IMR-90 (cell line): Measurements from ENCODE around the gene KCTD16. TPM values are rescaled to one million over a fixed set of nuclear protein-coding genes. Genes with fewer than 3 reads are reported as not detected.

ENCODE experiments used
- ATAC-seq: fragments of 200-7000 bp; cut with Tn5 transposase; 2 replicates; pipeline ENCODE4 v1.9.1; 2020; ENCODE audit warnings: low read depth, mild to moderate bottlenecking, moderate library complexity
- BruUV-seq: library from RNA; stranded (reverse); fragments of 400-500 nt; replicated peaks from 2 replicates; lab custom pipeline; 2021; lab: Mats Ljungman, UMichigan
- CTCF ChIA-PET: fragments of 300-600 bp; formaldehyde crosslinking; extraction: SDS; loops from one replicate; lab custom pipeline; 2021; ENCODE audit warnings: antibody characterized with exemption; lab: Yijun Ruan, JAX
- POLR2A ChIA-PET: fragments of 300-600 bp; sonication (Branson Sonifier 250); formaldehyde crosslinking; loops from one replicate; lab custom pipeline; 2022; ENCODE audit warnings: antibody characterized with exemption; ENCODE audit not compliant: unreplicated experiment; lab: Charles Lee
- DNase-seq: peaks from one replicate; pipeline ENCODE4 v3.0.0; 2013
- H2AFZ ChIP-seq: replicated peaks from 2 replicates; pipeline ENCODE3; 2013; ENCODE audit warnings: low read length, mild to moderate bottlenecking; ENCODE audit not compliant: poor library complexity
- H2AK5ac ChIP-seq: 2 replicates; pipeline ENCODE4 v1.6.1; 2013; ENCODE audit warnings: low read depth, low read length, inconsistent platforms
- H2AK9ac ChIP-seq: replicated peaks from 2 replicates; pipeline ENCODE3; 2013; ENCODE audit warnings: mild to moderate bottlenecking, low read depth, low read length, moderate library complexity; ENCODE audit not compliant: poor library complexity
- H2BK120ac ChIP-seq: 2 replicates; pipeline ENCODE4 v1.6.1; 2013; ENCODE audit warnings: low read depth, low read length, inconsistent platforms
- H2BK15ac ChIP-seq: 3 replicates; pipeline ENCODE4 v1.6.1; 2013; ENCODE audit warnings: low read depth, low read length, inconsistent platforms
- H2BK20ac ChIP-seq: 2 replicates; pipeline ENCODE4 v1.6.1; 2013; ENCODE audit warnings: low read depth, mild to moderate bottlenecking, inconsistent platforms, low read length, moderate library complexity
- H2BK5ac ChIP-seq: 2 replicates; pipeline ENCODE4 v1.6.1; 2013; ENCODE audit warnings: mild to moderate bottlenecking, low read depth, low read length, inconsistent platforms; ENCODE audit not compliant: poor library complexity, severe bottlenecking
- H3K14ac ChIP-seq: replicated peaks from 2 replicates; pipeline ENCODE4 v1.6.1; 2013; ENCODE audit warnings: low read depth, low read length, inconsistent platforms
- H3K18ac ChIP-seq: 2 replicates; pipeline ENCODE4 v1.6.1; 2013; ENCODE audit warnings: low read depth, low read length, control low read depth
- H3K23ac ChIP-seq: 2 replicates; pipeline ENCODE4 v1.6.1; 2013; ENCODE audit warnings: low read depth, low read length, inconsistent platforms
- H3K27ac ChIP-seq: 2 replicates; pipeline ENCODE4 v1.5.1; 2013; ENCODE audit warnings: mild to moderate bottlenecking, control low read depth, low read length; ENCODE audit not compliant: insufficient read depth
- H3K27me3 ChIP-seq: 2 replicates; pipeline ENCODE4 v1.6.1; 2013; ENCODE audit warnings: low read length; ENCODE audit not compliant: control insufficient read depth, insufficient read depth
- H3K36me3 ChIP-seq: 2 replicates; pipeline ENCODE4 v1.6.1; 2013; ENCODE audit warnings: low read length, mixed read lengths; ENCODE audit not compliant: control insufficient read depth, insufficient read depth
- H3K4ac ChIP-seq: 2 replicates; pipeline ENCODE4 v1.6.1; 2013; ENCODE audit warnings: low read depth, low read length, inconsistent platforms
- H3K4me1 ChIP-seq: 2 replicates; pipeline ENCODE4 v1.6.1; 2013; ENCODE audit warnings: low read length, mixed read lengths; ENCODE audit not compliant: control insufficient read depth, insufficient read depth
- H3K4me2 ChIP-seq: 2 replicates; pipeline ENCODE4 v1.6.1; 2013; ENCODE audit warnings: low read depth, mild to moderate bottlenecking, control low read depth, low read length, moderate library complexity
- H3K4me3 ChIP-seq: 2 replicates; pipeline ENCODE4 v1.5.1; 2013; ENCODE audit warnings: low read depth, mild to moderate bottlenecking, control low read depth, low read length, moderate library complexity; ENCODE audit not compliant: insufficient read depth
- H3K56ac ChIP-seq: 2 replicates; pipeline ENCODE4 v1.6.1; 2013; ENCODE audit warnings: low read length, inconsistent platforms; ENCODE audit not compliant: insufficient read depth; ENCODE audit errors: extremely low read depth
- H3K79me1 ChIP-seq, 2 experiments: 2 replicates each; pipeline ENCODE4 v1.6.1; 2013; ENCODE audit warnings: low read length in 2 of 2, inconsistent platforms in 1 of 2, low read depth in 1 of 2
- H3K9ac ChIP-seq: 2 replicates; pipeline ENCODE4 v1.6.1; 2013; ENCODE audit warnings: low read depth, low read length, control low read depth
- H3K9me1 ChIP-seq: 2 replicates; pipeline ENCODE4 v1.6.1; 2013; ENCODE audit warnings: low read length, inconsistent platforms; ENCODE audit not compliant: insufficient read depth
- H3K9me3 ChIP-seq: 2 replicates; pipeline ENCODE4 v1.6.1; 2013; ENCODE audit warnings: low read length; ENCODE audit not compliant: control insufficient read depth, insufficient read depth
- H4K20me1 ChIP-seq: 2 replicates; pipeline ENCODE4 v1.6.1; 2013; ENCODE audit warnings: low read length, inconsistent platforms; ENCODE audit not compliant: insufficient read depth
- H4K5ac ChIP-seq: 2 replicates; pipeline ENCODE4 v1.6.1; 2013; ENCODE audit warnings: mild to moderate bottlenecking, low read depth, low read length, control low read depth
- H4K8ac ChIP-seq, 2 experiments: 2 replicates each; pipeline ENCODE4 v1.6.1; 2013; ENCODE audit warnings: low read depth in 2 of 2, low read length in 2 of 2, control low read depth in 1 of 2, inconsistent platforms in 1 of 2
- H4K91ac ChIP-seq: 2 replicates; pipeline ENCODE4 v1.6.1; 2013; ENCODE audit warnings: low read depth, low read length, inconsistent platforms; ENCODE audit not compliant: insufficient read depth
- BHLHE40 ChIP-seq: fragments of 150-350 bp; IDR thresholded peaks from 2 replicates; pipeline ENCODE4 v1.6.1; 2016; ENCODE audit warnings: mild to moderate bottlenecking, low read depth, low read length
- CEBPB ChIP-seq: IDR thresholded peaks from 2 replicates; pipeline ENCODE4 v1.6.1; 2012; ENCODE audit warnings: low read depth, low read length, improper control_type of control experiment
- CHD1 ChIP-seq: IDR thresholded peaks from 2 replicates; pipeline ENCODE4 v1.6.1; 2012; ENCODE audit warnings: low read depth, low read length, improper control_type of control experiment
- NFE2L2 ChIP-seq: fragments of 150-350 bp; IDR thresholded peaks from 2 replicates; pipeline ENCODE4 v1.6.1; 2016; ENCODE audit warnings: low read depth, mild to moderate bottlenecking, low read length
- POLR2A ChIP-seq: IDR thresholded peaks from 2 replicates; pipeline ENCODE4 v1.6.1; 2012; ENCODE audit warnings: mild to moderate bottlenecking, low read depth, low read length
- RAD21 ChIP-seq: IDR thresholded peaks from 2 replicates; pipeline ENCODE4 v1.6.1; 2012; ENCODE audit warnings: low read length, improper control_type of control experiment
- RCOR1 ChIP-seq: IDR thresholded peaks from 2 replicates; pipeline ENCODE4 v1.6.1; 2012; ENCODE audit warnings: mild to moderate bottlenecking, low read length, improper control_type of control experiment; ENCODE audit not compliant: insufficient replicate concordance
- RFX5 ChIP-seq: IDR thresholded peaks from 2 replicates; pipeline ENCODE4 v1.8.0; 2012; ENCODE audit warnings: low read depth, mild to moderate bottlenecking, low read length, moderate library complexity
- SMC3 ChIP-seq: fragments of 150-350 bp; IDR thresholded peaks from 2 replicates; pipeline ENCODE4 v1.6.1; 2016; ENCODE audit warnings: low read depth, mild to moderate bottlenecking, antibody characterized with exemption, low read length, moderate library complexity
- WGBS, 2 experiments: methylation state at CpG; one replicate each; pipeline versions ENCODE4 v1.1.5 to v1.1.7; 2013; ENCODE audit warnings: missing lambda C conversion rate in 2 of 2; ENCODE audit not compliant: insufficient read length in 1 of 2; ENCODE audit errors: extremely low coverage in 2 of 2; 5-methylcytosine and 5-hydroxymethylcytosine counted together
- dilution Hi-C: fragments of 300-500 bp; cut with HindIII; formaldehyde crosslinking; loops from one replicate; pipeline ENCODE4 v1.14.3; 2018; ENCODE audit warnings: low sequenced_read_pairs; ENCODE audit not compliant: unreplicated experiment
- in situ Hi-C: fragments of 300-500 bp; cut with MboI; formaldehyde crosslinking; loops from 3 replicates; pipeline ENCODE4 v1.14.3; 2019; ENCODE audit warnings: low sequenced_read_pairs, inconsistent platforms, mixed read lengths
- intact Hi-C: fragments of 100-400 bp; cut with micrococcal nuclease; formaldehyde crosslinking; loops from 2 replicates; pipeline ENCODE4 v1.10.0; 2022
- polyA plus RNA-seq, 3 experiments: library from polyadenylated mRNA; depleted of rRNA; stranded (reverse); fragments of >200 nt; gene quantifications; 2 replicates each; pipeline ENCODE4 v1.2.3, GENCODE V29; 2012; ENCODE audit warnings: low replicate concordance in 1 of 3
- total RNA-seq: library from RNA; depleted of rRNA; stranded (reverse); fragments of >200 nt; gene quantifications from 2 replicates; pipeline ENCODE4 v1.2.3, GENCODE V29; 2012
- TF ChIP-seq, protein P1 (sequence below): conservative IDR thresholded peaks from 2 replicates; pipeline ENCODE4 v1.5.1; 2012; ENCODE audit warnings: mild to moderate bottlenecking, low read depth, low read length, improper control_type of control experiment
- TF ChIP-seq, protein P2 (sequence below): fragments of 150-350 bp; IDR thresholded peaks from 2 replicates; pipeline ENCODE4 v1.6.1; 2017; ENCODE audit warnings: mild to moderate bottlenecking, antibody characterized with exemption, low read length, low read depth
- TF ChIP-seq, protein P3 (sequence below): fragments of 150-350 bp; IDR thresholded peaks from 2 replicates; pipeline ENCODE4 v1.6.1; 2016; ENCODE audit warnings: low read depth, mild to moderate bottlenecking, low read length, moderate library complexity, borderline replicate concordance

The KCTD16 gene
- total and polyA plus RNA-seq, 2 of the 4 experiments (the other 2 are of a cell fraction) = 0.43 to 1.1 TPM

DNA sequence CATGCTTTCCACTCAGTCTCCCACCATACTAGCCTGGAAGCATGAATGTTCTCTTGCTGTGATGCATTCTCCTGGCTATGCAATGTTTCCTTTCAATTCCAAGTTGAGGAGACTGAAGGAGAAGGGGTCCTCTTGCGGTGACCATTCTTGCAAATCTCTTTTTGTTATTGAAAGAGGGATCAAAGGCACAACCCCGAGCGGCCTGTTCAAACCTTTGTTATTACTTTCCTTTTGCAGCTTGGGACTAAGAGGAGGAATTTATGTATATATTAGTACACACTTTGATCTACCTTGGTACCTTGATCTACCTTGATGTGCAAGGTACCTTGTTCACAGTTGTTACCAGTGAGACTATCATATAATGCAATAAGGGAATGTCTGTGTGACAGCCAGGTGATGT, 147.3 kb downstream of the KCTD16 start:
- Histone ChIP-seq H3K14ac (no peak overlapping the region), H3K9me1 (no peaks in the 10 kb centered on the region), H3K9me3 (no peaks in the 10 kb centered on the region), H2BK5ac (no peak overlapping the region), H3K36me3 (no peaks in the 10 kb centered on the region), H4K5ac (no peak overlapping the region), H2BK20ac (no peak overlapping the region), H2AFZ (no peak overlapping the region), H3K56ac (no peak overlapping the region), H2AK9ac (no peak overlapping the region), H4K91ac (no peak overlapping the region), H3K27me3 (no peaks in the 10 kb centered on the region), H3K9ac (no peak overlapping the region), H3K23ac (no peak overlapping the region), H3K79me1 (no peaks in the 10 kb centered on the region), H3K27ac (no peak overlapping the region), H3K4me3 (no peak overlapping the region), H4K20me1 (no peaks in the 10 kb centered on the region), H2BK15ac (no peak overlapping the region), H3K4me2 (no peak overlapping the region), H2AK5ac (no peak overlapping the region), H2BK120ac (no peak overlapping the region), H4K8ac (no peak overlapping the region), H3K18ac (no peak overlapping the region), H3K4me1 (no peaks in the 10 kb centered on the region), H3K4ac (no peak overlapping the region)
- WGBS, 2 experiments = no CpG with 5 or more reads among the region's 3 CpGs
- intact Hi-C loops (no loop called here), in situ Hi-C loops (no loop called here), dilution Hi-C loops (no loop called here)
- DNase-seq = no peak
- ATAC-seq = no peak
- CTCF ChIA-PET = no interaction called here
- POLR2A ChIA-PET = no interaction called here
- TF ChIP-seq RAD21 (no peak), SMC3 (no peak), CHD1 (no peak), RCOR1 (no peak), RFX5 (no peak), CEBPB (no peak), BHLHE40 (no peak), POLR2A (no peak), NFE2L2 (no peak)
- TF ChIP-seq, protein P1, sequence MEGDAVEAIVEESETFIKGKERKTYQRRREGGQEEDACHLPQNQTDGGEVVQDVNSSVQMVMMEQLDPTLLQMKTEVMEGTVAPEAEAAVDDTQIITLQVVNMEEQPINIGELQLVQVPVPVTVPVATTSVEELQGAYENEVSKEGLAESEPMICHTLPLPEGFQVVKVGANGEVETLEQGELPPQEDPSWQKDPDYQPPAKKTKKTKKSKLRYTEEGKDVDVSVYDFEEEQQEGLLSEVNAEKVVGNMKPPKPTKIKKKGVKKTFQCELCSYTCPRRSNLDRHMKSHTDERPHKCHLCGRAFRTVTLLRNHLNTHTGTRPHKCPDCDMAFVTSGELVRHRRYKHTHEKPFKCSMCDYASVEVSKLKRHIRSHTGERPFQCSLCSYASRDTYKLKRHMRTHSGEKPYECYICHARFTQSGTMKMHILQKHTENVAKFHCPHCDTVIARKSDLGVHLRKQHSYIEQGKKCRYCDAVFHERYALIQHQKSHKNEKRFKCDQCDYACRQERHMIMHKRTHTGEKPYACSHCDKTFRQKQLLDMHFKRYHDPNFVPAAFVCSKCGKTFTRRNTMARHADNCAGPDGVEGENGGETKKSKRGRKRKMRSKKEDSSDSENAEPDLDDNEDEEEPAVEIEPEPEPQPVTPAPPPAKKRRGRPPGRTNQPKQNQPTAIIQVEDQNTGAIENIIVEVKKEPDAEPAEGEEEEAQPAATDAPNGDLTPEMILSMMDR = no peak
- TF ChIP-seq, protein P2, sequence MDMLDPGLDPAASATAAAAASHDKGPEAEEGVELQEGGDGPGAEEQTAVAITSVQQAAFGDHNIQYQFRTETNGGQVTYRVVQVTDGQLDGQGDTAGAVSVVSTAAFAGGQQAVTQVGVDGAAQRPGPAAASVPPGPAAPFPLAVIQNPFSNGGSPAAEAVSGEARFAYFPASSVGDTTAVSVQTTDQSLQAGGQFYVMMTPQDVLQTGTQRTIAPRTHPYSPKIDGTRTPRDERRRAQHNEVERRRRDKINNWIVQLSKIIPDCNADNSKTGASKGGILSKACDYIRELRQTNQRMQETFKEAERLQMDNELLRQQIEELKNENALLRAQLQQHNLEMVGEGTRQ = no peak
- TF ChIP-seq, protein P3, sequence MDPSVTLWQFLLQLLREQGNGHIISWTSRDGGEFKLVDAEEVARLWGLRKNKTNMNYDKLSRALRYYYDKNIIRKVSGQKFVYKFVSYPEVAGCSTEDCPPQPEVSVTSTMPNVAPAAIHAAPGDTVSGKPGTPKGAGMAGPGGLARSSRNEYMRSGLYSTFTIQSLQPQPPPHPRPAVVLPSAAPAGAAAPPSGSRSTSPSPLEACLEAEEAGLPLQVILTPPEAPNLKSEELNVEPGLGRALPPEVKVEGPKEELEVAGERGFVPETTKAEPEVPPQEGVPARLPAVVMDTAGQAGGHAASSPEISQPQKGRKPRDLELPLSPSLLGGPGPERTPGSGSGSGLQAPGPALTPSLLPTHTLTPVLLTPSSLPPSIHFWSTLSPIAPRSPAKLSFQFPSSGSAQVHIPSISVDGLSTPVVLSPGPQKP = no peak
- no TSS peak for BruUV-seq
